ENCODE data around the gene B4GALNT2.
"Not testable (repeated sequence)": the region's sequence is repeated elsewhere in the genome, so short reads cannot be mapped to it uniquely, and the experiment has no call there.

The B4GALNT2 gene

GRCh38 chr17:49165143-49165542 is 32.6 kb downstream of the B4GALNT2 start:
- no peaks in the 10 kb centered on the region for H3K36me3 ChIP-seq (ENCODE audit: insufficient read depth)
- no peaks in the 10 kb centered on the region for H3K27me3 ChIP-seq (ENCODE audit: insufficient read depth, low read depth)
- H3K79me2 ChIP-seq (ENCODE audit: insufficient read depth, low read depth): no peaks in the 10 kb centered on the region
- no peak overlapping the region for H3K4me2 ChIP-seq
- no peak overlapping the region for H2AFZ ChIP-seq (ENCODE audit: low read depth)
- H3K4me1 ChIP-seq (ENCODE audit: low read depth, poor library complexity, severe bottlenecking): no peaks in the 10 kb centered on the region
- H3K27ac ChIP-seq: no peak overlapping the region
- no peak overlapping the region for H3K4me3 ChIP-seq (IDR thresholded peaks at IDR 0.05; ENCODE audit: insufficient read depth, low read depth, low read length)
- no peaks in the 10 kb centered on the region for H4K20me1 ChIP-seq (ENCODE audit: insufficient read depth)
- H3K9ac ChIP-seq: no peak overlapping the region
- no peak for TF ChIP-seq CTCF (conservative IDR thresholded peaks at IDR 0.05; ENCODE audit: low read depth, low read length)

- Histone ChIP-seq H4K20me1 (ENCODE audit: insufficient read depth) (no peaks in the 10 kb centered on the region), H3K4me1 (ENCODE audit: low read depth, poor library complexity, severe bottlenecking) (no peaks in the 10 kb centered on the region)
Observed at GRCh38 chr17:49168706-49169105, 36.1 kb downstream of the B4GALNT2 start.

GRCh38 chr17:49170216-49170615 is 37.6 kb downstream of the B4GALNT2 start:
- Histone ChIP-seq H3K4me3 (IDR thresholded peaks at IDR 0.05; ENCODE audit: insufficient read depth, low read depth, low read length) (no peak overlapping the region), H3K27me3 (ENCODE audit: insufficient read depth, low read depth) (no peaks in the 10 kb centered on the region), H3K27ac (no peak overlapping the region), H3K36me3 (ENCODE audit: insufficient read depth) (no peaks in the 10 kb centered on the region), H3K4me2 (no peak overlapping the region), H3K9ac (no peak overlapping the region), H4K20me1 (ENCODE audit: insufficient read depth) (no peaks in the 10 kb centered on the region), H2AFZ (ENCODE audit: low read depth) (no peak overlapping the region), H3K79me2 (ENCODE audit: insufficient read depth, low read depth) (no peaks in the 10 kb centered on the region), H3K4me1 (ENCODE audit: low read depth, poor library complexity, severe bottlenecking) (no peaks in the 10 kb centered on the region)
- no peak for TF ChIP-seq CTCF (conservative IDR thresholded peaks at IDR 0.05; ENCODE audit: low read depth, low read length)

More at GRCh38 chr17:49168706-49169105, 36.1 kb downstream of the B4GALNT2 start:
- no peak overlapping the region for H3K9ac ChIP-seq
- no peak overlapping the region for H3K4me3 ChIP-seq (IDR thresholded peaks at IDR 0.05; ENCODE audit: insufficient read depth, low read depth, low read length)
- no peak overlapping the region for H2AFZ ChIP-seq (ENCODE audit: low read depth)
- no peaks in the 10 kb centered on the region for H3K36me3 ChIP-seq (ENCODE audit: insufficient read depth)
- no peak overlapping the region for H3K27ac ChIP-seq
- no peaks in the 10 kb centered on the region for H3K27me3 ChIP-seq (ENCODE audit: insufficient read depth, low read depth)
- no peak overlapping the region for H3K4me2 ChIP-seq
- H3K79me2 ChIP-seq (ENCODE audit: insufficient read depth, low read depth): no peaks in the 10 kb centered on the region
- no peak for TF ChIP-seq CTCF (conservative IDR thresholded peaks at IDR 0.05; ENCODE audit: low read depth, low read length)

- H3K27ac ChIP-seq; H2AFZ ChIP-seq (ENCODE audit: low read depth); H3K4me3 ChIP-seq (IDR thresholded peaks at IDR 0.05; ENCODE audit: insufficient read depth, low read depth, low read length); H4K20me1 ChIP-seq (ENCODE audit: insufficient read depth); H3K4me2 ChIP-seq; H3K9ac ChIP-seq; H3K36me3 ChIP-seq (ENCODE audit: insufficient read depth); H3K27me3 ChIP-seq (ENCODE audit: insufficient read depth, low read depth); H3K79me2 ChIP-seq (ENCODE audit: insufficient read depth, low read depth); H3K4me1 ChIP-seq (ENCODE audit: low read depth, poor library complexity, severe bottlenecking): not testable (repeated sequence)
Observed at GRCh38 chr17:49170711-49171110, 38.1 kb downstream of the B4GALNT2 start.

- H3K9ac ChIP-seq; H3K4me1 ChIP-seq (ENCODE audit: low read depth, poor library complexity, severe bottlenecking); H3K27ac ChIP-seq; H3K4me2 ChIP-seq; H3K4me3 ChIP-seq (IDR thresholded peaks at IDR 0.05; ENCODE audit: insufficient read depth, low read depth, low read length); H3K36me3 ChIP-seq (ENCODE audit: insufficient read depth); H4K20me1 ChIP-seq (ENCODE audit: insufficient read depth); H3K27me3 ChIP-seq (ENCODE audit: insufficient read depth, low read depth); H2AFZ ChIP-seq (ENCODE audit: low read depth); H3K79me2 ChIP-seq (ENCODE audit: insufficient read depth, low read depth): not testable (repeated sequence)
Observed at GRCh38 chr17:49175978-49176377, 43.4 kb downstream of the B4GALNT2 start.

All from KMS-11 (cell line).